ENCODE data around the gene CD80. TPM values are rescaled to one million over a fixed set of nuclear protein-coding genes. Genes with fewer than 3 reads are reported as not detected.

CD80 gene
- total RNA-seq, 4 donors from 2014 or later: 0.13 to 1.3 TPM; not detected in 2

GRCh38 chr3:119527714-119528113 is 31.7 kb downstream of the CD80 start:
- WGBS, 2 donors: 92 to 93% methylated on average over 4 to 5 of the region's 5 CpGs
- Histone ChIP-seq H3K27me3 (no peaks in the 10 kb centered on the region), H3K4me3 (no peak overlapping the region), H3K27ac (no peak overlapping the region), H3K4me1 (no peaks in the 10 kb centered on the region), H3K36me3 (peaks cover 0 to 28% (median 0%) of the 10 kb centered on the region in 3 donors), H3K9me3 (no peaks in the 10 kb centered on the region)
- intact Hi-C loops (cut with DNase I): no loop called here
- TF ChIP-seq CTCF (IDR thresholded peaks at IDR 0.05) (no peak), POLR2A (IDR thresholded peaks at IDR 0.05) (no peak)
- no peak for DNase-seq

GRCh38 chr3:119524931-119525662 is 34.3 kb downstream of the CD80 start:
- no peak overlapping the region for H3K27ac ChIP-seq
- H3K27me3 ChIP-seq: no peaks in the 10 kb centered on the region
- H3K4me3 ChIP-seq: no peak overlapping the region
- no peaks in the 10 kb centered on the region for H3K4me1 ChIP-seq
- H3K9me3 ChIP-seq: no peaks in the 10 kb centered on the region
- intact Hi-C loops (cut with DNase I): no loop called here
- no peak for TF ChIP-seq POLR2A (IDR thresholded peaks at IDR 0.05)
- peak in 1 of 6 experiments; percentile 15 for TF ChIP-seq CTCF (IDR thresholded peaks at IDR 0.05)
- 72 to 79% methylated on average over 4 of the region's 4 CpGs for WGBS, 2 donors
- peaks cover 0 to 54% (median 0%) of the 10 kb centered on the region in 3 donors for H3K36me3 ChIP-seq
- no peak for DNase-seq

DNA sequence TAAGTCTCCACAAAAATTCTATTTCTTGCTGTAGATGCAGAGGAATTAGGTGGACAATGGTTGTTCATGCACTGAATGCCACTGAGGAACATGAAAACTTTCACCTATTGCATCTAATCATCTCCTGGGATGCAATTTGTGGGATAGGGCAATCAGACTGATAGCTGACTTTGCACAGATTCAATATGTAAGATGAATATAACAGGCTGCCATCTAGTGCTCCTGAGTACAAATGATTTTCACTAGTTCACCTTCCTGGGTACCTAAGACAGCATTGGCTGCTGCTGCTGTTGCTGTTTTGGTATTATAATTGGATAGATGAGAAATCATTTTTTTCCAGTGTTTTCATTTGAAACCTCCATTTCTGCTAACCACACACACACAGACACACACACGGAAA is 41.4 kb downstream of the CD80 start:
- no peak overlapping the region for H3K27ac ChIP-seq
- TF ChIP-seq CTCF (IDR thresholded peaks at IDR 0.05): no peak
- TF ChIP-seq POLR2A (IDR thresholded peaks at IDR 0.05): no peak
- H3K4me3 ChIP-seq: no peak overlapping the region
- H3K36me3 ChIP-seq: peaks cover 11 to 100% (median 21%) of the 10 kb centered on the region in 3 donors
- intact Hi-C loops (cut with DNase I): no loop called here
- no peaks in the 10 kb centered on the region for H3K9me3 ChIP-seq
- H3K27me3 ChIP-seq: no peaks in the 10 kb centered on the region
- no peaks in the 10 kb centered on the region for H3K4me1 ChIP-seq
- 81 to 100% methylated on average over 1 of the region's 1 CpG for WGBS, 2 donors
- DNase-seq: no peak

- peak overlapping the region in 2 of 4 donors; percentile 9 to 37 for H3K27ac ChIP-seq
- H3K9me3 ChIP-seq: no peaks in the 10 kb centered on the region
- 55 to 68% methylated on average over 2 of the region's 2 CpGs for WGBS, 2 donors
- TF ChIP-seq POLR2A (IDR thresholded peaks at IDR 0.05) (no peak), CTCF (IDR thresholded peaks at IDR 0.05) (no peak)
- intact Hi-C loops (cut with DNase I): no loop called here
- no peaks in the 10 kb centered on the region for H3K27me3 ChIP-seq
- no peak overlapping the region for H3K4me3 ChIP-seq
- no peaks in the 10 kb centered on the region for H3K4me1 ChIP-seq
- H3K36me3 ChIP-seq: peaks cover 11 to 100% (median 21%) of the 10 kb centered on the region in 3 donors
- no peak for DNase-seq
Measured at GRCh38 chr3:119517112-119517511, 42.3 kb downstream of the CD80 start.

DNA sequence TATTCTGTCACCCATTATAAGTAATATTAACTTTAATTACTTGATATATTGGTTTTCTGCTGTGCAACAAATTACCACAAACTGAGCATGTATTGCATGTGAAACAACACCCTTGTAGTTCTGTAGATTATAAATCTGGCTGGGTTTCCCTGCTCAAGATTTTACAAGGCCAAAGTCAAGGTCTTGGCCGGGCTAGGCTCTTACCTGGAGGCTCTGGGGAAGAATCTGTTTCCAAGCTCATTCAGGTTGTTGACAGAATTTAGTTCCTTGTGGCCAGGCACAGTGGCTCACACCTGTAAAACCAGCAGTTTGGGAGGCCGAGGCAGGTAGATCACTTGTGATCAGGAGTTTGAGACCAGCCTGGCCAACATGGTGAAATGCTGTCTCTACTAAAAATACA is 44.8 kb downstream of the CD80 start:
- peaks cover 11 to 98% (median 21%) of the 10 kb centered on the region in 3 donors for H3K36me3 ChIP-seq

More for the DNA sequence above, 44.8 kb downstream of the CD80 start:
- Histone ChIP-seq H3K9me3 (no peaks in the 10 kb centered on the region), H3K27ac (no peak overlapping the region), H3K4me1 (no peaks in the 10 kb centered on the region), H3K4me3 (no peak overlapping the region), H3K27me3 (no peaks in the 10 kb centered on the region)
- no peak for TF ChIP-seq CTCF (IDR thresholded peaks at IDR 0.05)
- TF ChIP-seq POLR2A (IDR thresholded peaks at IDR 0.05): no peak
- intact Hi-C loops (cut with DNase I): no loop called here
- no peak for DNase-seq
- WGBS, 2 donors: 100% methylated on average over 2 of the region's 2 CpGs; no CpG with 5 or more reads in 1 of the 2 donors

Data from esophagus squamous epithelium (tissue), 5 donors.